ENCODE data around the gene ZSCAN31. TPM values are rescaled to one million over a fixed set of nuclear protein-coding genes. Genes with fewer than 3 reads are reported as not detected.

The ZSCAN31 gene
- total RNA-seq, 1 experiment from 2014 or later: 10.1 TPM

GRCh38 chr6:28296520-28297060 lies 39.4 kb downstream of the ZSCAN31 start:
- Histone ChIP-seq H4K20me1 (ENCODE audit: insufficient read depth) (no peaks in the 10 kb centered on the region), H3K36me3 (ENCODE audit: control insufficient read depth in 1 of 2, insufficient read depth in 2 of 2, low read length in 2 of 2) (no peaks in the 10 kb centered on the region), H3K9me2 (ENCODE audit: insufficient read depth) (no peaks in the 10 kb centered on the region), H3K4me1 (ENCODE audit: control insufficient read depth in 1 of 2, insufficient read depth in 2 of 2, low read length in 2 of 2) (no peaks in the 10 kb centered on the region), H3K27ac (ENCODE audit: low read depth, low read length) (no peak overlapping the region), H3K9ac (ENCODE audit: low read length) (no peak overlapping the region), H3K27me3 (ENCODE audit: insufficient read depth, low read length) (no peaks in the 10 kb centered on the region), H3K4me2 (ENCODE audit: low read length) (no peak overlapping the region), H2AFZ (ENCODE audit: low read depth, low read length, poor library complexity, severe bottlenecking) (no peak overlapping the region), H3K9me3 (ENCODE audit: control insufficient read depth in 1 of 2, insufficient read depth in 1 of 2, low read depth in 1 of 2, low read length in 2 of 2) (no peaks in the 10 kb centered on the region), H3K79me2 (ENCODE audit: insufficient read depth, low read length) (no peaks in the 10 kb centered on the region), H3K4me3 (replicated peaks in 1 of 2; ENCODE audit: low read depth in 1 of 2, low read length in 2 of 2) (no peak overlapping the region)
- DNase-seq (ENCODE audit: low read depth, low spot score) (no peak), ATAC-seq (no peak)
- POLR2A ChIA-PET: no interaction called here
- CTCF ChIA-PET: no interaction called here
- RAD21 ChIA-PET (ENCODE audit: low non-redundant PET in 1 of 2, low total read pairs in 2 of 2, uncharacterized antibody in 2 of 2, unreplicated experiment in 2 of 2): no interaction called here
- no TSS peak for BruUV-seq (replicated peaks)
- intact Hi-C loops (cut with micrococcal nuclease): no loop called here
- TF ChIP-seq POLR2A (IDR thresholded peaks at IDR 0.05; ENCODE audit: borderline replicate concordance, extremely low read depth, insufficient read depth, insufficient read length) (no peak), SIN3A (IDR thresholded peaks at IDR 0.05; ENCODE audit: low read depth) (no peak), SP1 (IDR thresholded peaks at IDR 0.05; ENCODE audit: low read depth) (no peak), SRF (IDR thresholded peaks at IDR 0.05; ENCODE audit: low read depth) (no peak), CEBPB (IDR thresholded peaks at IDR 0.05; ENCODE audit: low read depth) (no peak), TCF7L2 (IDR thresholded peaks at IDR 0.05; ENCODE audit: borderline replicate concordance, extremely low read depth, insufficient read depth, insufficient read length) (no peak), POLR2AphosphoS5 (IDR thresholded peaks at IDR 0.05; ENCODE audit: low read depth, low read length) (no peak), CTCF (IDR thresholded peaks at IDR 0.05 in 2 of 3, conservative IDR thresholded peaks at IDR 0.05 in 1 of 3; ENCODE audit: borderline replicate concordance in 1 of 3, insufficient read depth in 1 of 3, low read depth in 2 of 3, low read length in 2 of 3) (no peak), EGR1 (IDR thresholded peaks at IDR 0.05; ENCODE audit: low read depth) (no peak), CBX3 (IDR thresholded peaks at IDR 0.05; ENCODE audit: low read depth) (no peak)
- TF ChIP-seq, protein P1, sequence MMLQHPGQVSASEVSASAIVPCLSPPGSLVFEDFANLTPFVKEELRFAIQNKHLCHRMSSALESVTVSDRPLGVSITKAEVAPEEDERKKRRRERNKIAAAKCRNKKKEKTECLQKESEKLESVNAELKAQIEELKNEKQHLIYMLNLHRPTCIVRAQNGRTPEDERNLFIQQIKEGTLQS (IDR thresholded peaks at IDR 0.05): no peak
- TF ChIP-seq, protein P2, sequence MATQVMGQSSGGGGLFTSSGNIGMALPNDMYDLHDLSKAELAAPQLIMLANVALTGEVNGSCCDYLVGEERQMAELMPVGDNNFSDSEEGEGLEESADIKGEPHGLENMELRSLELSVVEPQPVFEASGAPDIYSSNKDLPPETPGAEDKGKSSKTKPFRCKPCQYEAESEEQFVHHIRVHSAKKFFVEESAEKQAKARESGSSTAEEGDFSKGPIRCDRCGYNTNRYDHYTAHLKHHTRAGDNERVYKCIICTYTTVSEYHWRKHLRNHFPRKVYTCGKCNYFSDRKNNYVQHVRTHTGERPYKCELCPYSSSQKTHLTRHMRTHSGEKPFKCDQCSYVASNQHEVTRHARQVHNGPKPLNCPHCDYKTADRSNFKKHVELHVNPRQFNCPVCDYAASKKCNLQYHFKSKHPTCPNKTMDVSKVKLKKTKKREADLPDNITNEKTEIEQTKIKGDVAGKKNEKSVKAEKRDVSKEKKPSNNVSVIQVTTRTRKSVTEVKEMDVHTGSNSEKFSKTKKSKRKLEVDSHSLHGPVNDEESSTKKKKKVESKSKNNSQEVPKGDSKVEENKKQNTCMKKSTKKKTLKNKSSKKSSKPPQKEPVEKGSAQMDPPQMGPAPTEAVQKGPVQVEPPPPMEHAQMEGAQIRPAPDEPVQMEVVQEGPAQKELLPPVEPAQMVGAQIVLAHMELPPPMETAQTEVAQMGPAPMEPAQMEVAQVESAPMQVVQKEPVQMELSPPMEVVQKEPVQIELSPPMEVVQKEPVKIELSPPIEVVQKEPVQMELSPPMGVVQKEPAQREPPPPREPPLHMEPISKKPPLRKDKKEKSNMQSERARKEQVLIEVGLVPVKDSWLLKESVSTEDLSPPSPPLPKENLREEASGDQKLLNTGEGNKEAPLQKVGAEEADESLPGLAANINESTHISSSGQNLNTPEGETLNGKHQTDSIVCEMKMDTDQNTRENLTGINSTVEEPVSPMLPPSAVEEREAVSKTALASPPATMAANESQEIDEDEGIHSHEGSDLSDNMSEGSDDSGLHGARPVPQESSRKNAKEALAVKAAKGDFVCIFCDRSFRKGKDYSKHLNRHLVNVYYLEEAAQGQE (IDR thresholded peaks at IDR 0.05; ENCODE audit: low read depth): no peak
